Astrocyte (in vitro differentiated cells and primary cell): Measurements from ENCODE around the gene SCFD1.

ENCODE experiments used
- CTCF ChIP-seq: IDR thresholded peaks from 2 replicates; pipeline ENCODE4 v1.5.1; 2011; ENCODE audit warnings: low read depth, mild to moderate bottlenecking, inconsistent platforms, low read length, moderate library complexity; ENCODE audit not compliant: insufficient read depth
- EZH2 ChIP-seq: IDR thresholded peaks from 2 replicates; pipeline ENCODE4 v1.6.1; 2012; ENCODE audit warnings: mild to moderate bottlenecking, low read length, inconsistent platforms; ENCODE audit not compliant: insufficient read depth

- TF ChIP-seq CTCF (no peak), EZH2 (no peak)
Measured at GRCh38 chr14:30737916-30738315, 115.8 kb downstream of the SCFD1 start.
